ENCODE data around the gene THUMPD2. TPM values are rescaled to one million over a fixed set of nuclear protein-coding genes. Genes with fewer than 3 reads are reported as not detected.

THUMPD2 gene
- total and polyA plus RNA-seq, 7 donors: 4.2 to 15.5 (median 9.0) TPM

GRCh38 chr2:39780825-39781600 is 2.0 kb upstream of the THUMPD2 start:
- peaks cover 0 to 28% (median 12%) of the 10 kb centered on the region in 4 donors for H3K4me1 ChIP-seq
- H3K27me3 ChIP-seq: no peaks in the 10 kb centered on the region
- no peak overlapping the region for H3K4me3 ChIP-seq
- no peaks in the 10 kb centered on the region for H3K9me3 ChIP-seq
- WGBS, 2 donors: 55 to 80% methylated on average over 14 of the region's 14 CpGs
- intact Hi-C loops (cut with DNase I): no loop called here
- no peak for DNase-seq
- no peaks in the 10 kb centered on the region for H3K36me3 ChIP-seq
- peak overlapping the region in 1 of 4 donors; percentile 92 for H3K27ac ChIP-seq
- TF ChIP-seq POLR2A (IDR thresholded peaks at IDR 0.05) (no peak), EP300 (IDR thresholded peaks at IDR 0.05) (no peak), CTCF (IDR thresholded peaks at IDR 0.05) (no peak), POLR2AphosphoS5 (IDR thresholded peaks at IDR 0.05) (no peak)

DNA sequence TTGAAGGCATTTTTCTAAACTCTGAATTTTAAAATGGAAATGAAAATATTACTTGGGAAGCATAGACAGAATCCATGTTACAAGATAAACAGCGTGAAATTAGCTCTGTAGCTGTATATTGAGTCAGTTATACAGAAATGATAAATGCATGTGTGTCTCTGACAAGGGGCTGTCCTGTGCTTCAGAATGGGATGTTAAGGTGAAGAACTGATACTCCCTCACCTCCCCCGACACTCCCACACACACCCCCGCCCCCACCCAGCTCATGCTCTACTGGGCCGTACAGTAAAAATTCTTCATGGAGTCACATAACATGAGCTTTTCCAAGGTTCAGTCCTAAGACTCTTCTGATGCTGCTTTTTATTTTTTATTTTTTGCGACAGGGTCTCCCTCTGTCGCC is 869 bp upstream of the THUMPD2 start:
- no peaks in the 10 kb centered on the region for H3K9me3 ChIP-seq
- DNase-seq: no peak
- no peaks in the 10 kb centered on the region for H3K27me3 ChIP-seq
- H3K4me3 ChIP-seq: peak overlapping the region in 3 of 4 donors; percentile 65 to 98 (median 91)
- 91 to 92% methylated on average over 6 of the region's 6 CpGs for WGBS, 2 donors
- H3K4me1 ChIP-seq: peaks cover 0 to 33% (median 14%) of the 10 kb centered on the region in 4 donors
- H3K27ac ChIP-seq: peak overlapping the region; percentile 77 to 92 (median 85)
- intact Hi-C loops (cut with DNase I): loop anchor here (10.0 kb wide), 1 partner anchor 345 kb away; the partner anchor contains the start of gene MAP4K3
- no peaks in the 10 kb centered on the region for H3K36me3 ChIP-seq
- TF ChIP-seq POLR2A (IDR thresholded peaks at IDR 0.05): no peak
- TF ChIP-seq POLR2AphosphoS5 (IDR thresholded peaks at IDR 0.05): no peak
- TF ChIP-seq CTCF (IDR thresholded peaks at IDR 0.05): no peak
- TF ChIP-seq EP300 (IDR thresholded peaks at IDR 0.05): no peak

DNA sequence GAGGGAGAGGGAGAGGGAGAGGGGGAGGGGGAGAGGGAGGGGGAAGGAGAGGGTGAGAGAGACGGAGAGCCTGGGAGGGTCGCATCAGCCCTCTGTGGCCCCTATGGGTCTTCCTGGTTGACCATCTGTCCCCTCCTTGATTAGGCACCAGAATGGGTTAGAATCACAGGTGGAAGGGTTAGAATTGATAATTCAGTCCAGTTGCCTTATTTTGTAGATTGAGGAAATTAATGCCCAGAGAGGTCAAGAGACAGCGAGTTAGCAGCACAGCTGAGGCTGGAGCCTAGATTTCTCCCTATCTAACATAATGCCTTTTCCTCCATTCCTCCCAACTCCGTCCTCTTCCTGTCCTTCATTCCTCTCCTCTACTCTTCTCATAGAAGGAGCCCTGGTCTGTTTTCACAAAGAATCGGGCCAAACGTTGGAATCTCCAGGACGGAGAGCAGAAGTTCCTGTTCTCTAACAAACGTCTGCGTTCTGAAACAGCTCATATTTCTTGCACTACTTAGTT is 338 bp upstream of the THUMPD2 start:
- Histone ChIP-seq H3K27me3 (no peaks in the 10 kb centered on the region), H3K36me3 (no peaks in the 10 kb centered on the region), H3K4me3 (peak overlapping the region; percentile 65 to 98 (median 84)), H3K27ac (peak overlapping the region; percentile 77 to 92 (median 85)), H3K9me3 (no peaks in the 10 kb centered on the region), H3K4me1 (peaks cover 0 to 38% (median 17%) of the 10 kb centered on the region in 4 donors)
- 14 to 32% methylated on average over 9 of the region's 9 CpGs for WGBS, 2 donors
- DNase-seq: no peak
- intact Hi-C loops (cut with DNase I): loop anchor here (10.0 kb wide), 1 partner anchor 345 kb away; the partner anchor contains the start of gene MAP4K3
- TF ChIP-seq POLR2AphosphoS5 (IDR thresholded peaks at IDR 0.05): no peak
- no peak for TF ChIP-seq CTCF (IDR thresholded peaks at IDR 0.05)
- no peak for TF ChIP-seq POLR2A (IDR thresholded peaks at IDR 0.05)
- no peak for TF ChIP-seq EP300 (IDR thresholded peaks at IDR 0.05)

DNA sequence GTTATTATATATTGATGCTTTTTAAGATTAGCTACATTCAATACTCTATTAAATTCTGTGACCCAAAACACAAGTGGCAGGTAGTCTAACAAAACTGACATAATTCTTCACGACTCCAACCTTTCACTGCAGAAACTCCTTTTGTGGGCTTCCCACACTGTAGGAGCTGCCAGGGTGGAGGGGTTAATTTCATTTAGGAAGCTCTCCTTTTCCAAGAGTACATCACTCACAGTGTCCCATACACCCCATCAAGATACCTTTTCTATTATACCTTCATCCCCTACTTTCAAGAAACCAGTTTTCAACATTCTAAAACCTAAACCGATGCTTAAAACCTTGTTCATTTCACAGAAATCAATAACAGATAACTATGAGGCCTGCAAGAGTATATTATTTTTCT is 825 bp downstream of the THUMPD2 start:
- intact Hi-C loops (cut with DNase I): loop anchor here (10.0 kb wide), 1 partner anchor 343 kb away; the partner anchor contains the start of gene MAP4K3
- 2 to 9% methylated on average over 2 of the region's 2 CpGs for WGBS, 2 donors
- Histone ChIP-seq H3K4me1 (peaks cover 0 to 47% (median 25%) of the 10 kb centered on the region in 4 donors), H3K36me3 (no peaks in the 10 kb centered on the region), H3K9me3 (no peaks in the 10 kb centered on the region), H3K27me3 (no peaks in the 10 kb centered on the region), H3K27ac (peak overlapping the region; percentile 77 to 92 (median 85)), H3K4me3 (peak overlapping the region; percentile 65 to 98 (median 84))
- TF ChIP-seq CTCF (IDR thresholded peaks at IDR 0.05) (no peak), EP300 (IDR thresholded peaks at IDR 0.05) (no peak), POLR2AphosphoS5 (IDR thresholded peaks at IDR 0.05) (no peak), POLR2A (IDR thresholded peaks at IDR 0.05) (no peak)
- DNase-seq: no peak

Data from sigmoid colon (tissue), 7 donors.